Measurements from ENCODE around the gene PFDN6. TPM values are rescaled to one million over a fixed set of nuclear protein-coding genes. Genes with fewer than 3 reads are reported as not detected.

Gene PFDN6
- polyA plus RNA-seq, 4 donors = 83.9 to 183 (median 147) TPM

DNA sequence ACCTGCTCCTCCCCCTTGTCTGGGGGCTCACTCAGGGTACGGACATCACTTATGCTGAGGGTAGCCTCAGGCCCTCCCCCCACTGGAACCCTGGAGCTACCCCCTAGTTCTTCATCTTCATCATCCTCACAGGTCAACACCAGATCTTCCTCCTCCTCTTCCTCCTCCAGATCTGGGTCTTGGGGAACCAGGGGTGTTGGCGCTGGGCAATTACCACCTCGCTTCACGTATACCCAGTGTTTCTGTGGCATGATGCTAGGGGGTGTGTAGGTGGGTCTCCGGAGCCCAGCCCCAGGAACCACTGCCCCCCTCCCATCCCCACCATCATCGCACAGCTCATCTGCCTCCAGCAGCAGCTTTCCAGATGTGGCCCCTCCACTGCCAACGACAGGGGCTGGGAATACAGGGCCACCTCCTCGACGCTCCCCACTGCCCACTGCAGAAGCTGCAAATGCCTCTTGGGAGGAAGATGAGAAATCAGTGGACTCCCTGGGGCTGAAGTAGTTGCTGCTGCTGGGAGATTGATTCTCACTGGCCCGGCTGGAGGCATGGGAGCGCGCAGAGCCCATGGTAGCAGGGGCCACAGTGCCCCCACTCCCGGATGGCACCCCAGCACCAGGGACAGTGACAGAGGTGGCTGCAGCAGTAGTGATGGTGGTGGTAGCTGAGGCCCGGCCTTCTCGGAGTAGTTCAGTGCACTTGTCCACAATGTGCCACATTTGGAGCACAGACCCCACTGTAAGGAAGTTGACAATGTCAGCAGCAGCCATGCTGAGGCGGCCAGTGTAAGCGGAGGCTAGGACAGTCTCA lies 26.6 kb downstream of the PFDN6 start:
- Histone ChIP-seq H3K4me1 (ENCODE audit: control insufficient read depth in 3 of 3, insufficient read depth in 2 of 3, low read depth in 1 of 3, low read length in 2 of 3) (peaks cover 5 to 40% (median 6%) of the 10 kb centered on the region in 3 donors), H3K4me3 (ENCODE audit: low read depth in 1 of 3, low read length in 3 of 3) (no peak overlapping the region), H3K9me3 (ENCODE audit: control insufficient read depth in 2 of 2, insufficient read depth in 1 of 2, low read depth in 1 of 2, low read length in 1 of 2) (no peaks in the 10 kb centered on the region), H3K36me3 (ENCODE audit: control insufficient read depth in 3 of 3, insufficient read depth in 2 of 3, low read depth in 1 of 3, low read length in 3 of 3) (peaks cover 3 to 52% (median 10%) of the 10 kb centered on the region in 3 donors), H3K27me3 (ENCODE audit: control insufficient read depth in 3 of 3, insufficient read depth in 3 of 3, low read length in 3 of 3) (no peaks in the 10 kb centered on the region), H3K27ac (ENCODE audit: low read depth in 1 of 3, low read length in 2 of 3) (no peak overlapping the region)
- WGBS, 3 donors = 90 to 94% (median 92%) methylated on average over 16 to 17 of the region's 17 CpGs
- no peak for FAIRE-seq
- no peak for DNase-seq

DNA sequence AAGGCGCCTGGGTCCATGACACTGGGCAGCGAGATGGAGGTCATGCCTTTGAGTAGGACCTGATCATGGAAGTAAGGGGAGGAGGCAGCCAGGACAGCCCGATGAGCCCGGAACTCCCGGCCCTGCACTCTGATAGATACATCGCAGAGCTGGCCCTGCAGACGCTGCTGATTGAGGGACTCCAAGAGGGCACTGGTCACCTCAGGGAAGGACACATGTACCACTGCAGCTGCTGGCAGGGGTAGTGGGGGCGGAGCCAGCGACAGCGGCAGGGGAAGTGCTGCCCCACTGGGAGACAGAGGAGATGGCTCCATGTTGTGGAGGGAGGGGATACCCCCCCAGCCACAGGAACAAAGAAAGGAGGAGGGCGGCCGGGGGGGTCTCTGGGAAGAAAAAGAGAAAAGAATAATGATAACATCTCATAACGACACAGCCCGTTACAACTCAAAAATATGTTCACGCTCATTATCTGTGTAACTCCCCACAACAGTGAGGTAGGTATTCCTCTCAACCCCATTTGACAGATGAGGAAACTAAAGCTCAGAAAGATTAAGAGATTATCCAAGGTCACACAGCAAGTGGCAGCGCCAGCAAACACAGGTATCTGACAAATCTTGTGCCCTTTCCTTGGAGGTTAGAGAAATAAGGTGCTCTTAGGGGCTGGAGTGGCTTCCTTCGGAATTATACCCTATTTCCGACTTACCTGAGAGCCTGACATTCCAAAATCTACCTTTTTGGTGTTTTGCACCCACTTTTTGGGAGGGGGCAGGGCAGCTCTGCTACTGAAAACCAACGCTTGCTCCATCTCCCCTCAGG lies 27.4 kb downstream of the PFDN6 start:
- Histone ChIP-seq H3K27ac (ENCODE audit: low read depth in 1 of 3, low read length in 2 of 3) (peak overlapping the region in 1 of 3 donors; percentile 5), H3K27me3 (ENCODE audit: control insufficient read depth in 3 of 3, insufficient read depth in 3 of 3, low read length in 3 of 3) (no peaks in the 10 kb centered on the region), H3K4me3 (ENCODE audit: low read depth in 1 of 3, low read length in 3 of 3) (peak overlapping the region; percentile 6 to 52 (median 51)), H3K4me1 (ENCODE audit: control insufficient read depth in 3 of 3, insufficient read depth in 2 of 3, low read depth in 1 of 3, low read length in 2 of 3) (peaks cover 7 to 37% (median 9%) of the 10 kb centered on the region in 3 donors), H3K36me3 (ENCODE audit: control insufficient read depth in 3 of 3, insufficient read depth in 2 of 3, low read depth in 1 of 3, low read length in 3 of 3) (peaks cover 3 to 55% (median 9%) of the 10 kb centered on the region in 3 donors), H3K9me3 (ENCODE audit: control insufficient read depth in 2 of 2, insufficient read depth in 1 of 2, low read depth in 1 of 2, low read length in 1 of 2) (no peaks in the 10 kb centered on the region)
- FAIRE-seq (no peak), DNase-seq (no peak)
- 75 to 79% (median 75%) methylated on average over 19 of the region's 19 CpGs for WGBS, 3 donors

DNA sequence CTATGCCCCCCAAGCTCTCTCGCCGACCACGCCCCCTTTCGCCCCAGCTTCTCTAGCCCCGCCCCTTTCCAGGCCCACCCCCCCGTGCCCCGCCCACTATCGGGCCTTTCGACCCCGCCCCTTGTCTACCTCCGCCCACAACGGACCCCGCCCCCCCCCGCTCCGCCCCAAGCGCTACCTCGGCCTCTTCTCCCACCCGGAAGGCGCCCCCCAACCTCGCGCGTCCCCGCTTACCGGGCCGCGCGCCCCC lies 27.9 kb downstream of the PFDN6 start:
- WGBS, 3 donors = 1% methylated on average over 11 to 27 of the region's 27 CpGs
- DNase-seq (no peak), FAIRE-seq (no peak)
- Histone ChIP-seq H3K36me3 (ENCODE audit: control insufficient read depth in 3 of 3, insufficient read depth in 2 of 3, low read depth in 1 of 3, low read length in 3 of 3) (peaks cover 3 to 52% (median 9%) of the 10 kb centered on the region in 3 donors), H3K27me3 (ENCODE audit: control insufficient read depth in 3 of 3, insufficient read depth in 3 of 3, low read length in 3 of 3) (no peaks in the 10 kb centered on the region), H3K9me3 (ENCODE audit: control insufficient read depth in 2 of 2, insufficient read depth in 1 of 2, low read depth in 1 of 2, low read length in 1 of 2) (no peaks in the 10 kb centered on the region), H3K4me1 (ENCODE audit: control insufficient read depth in 3 of 3, insufficient read depth in 2 of 3, low read depth in 1 of 3, low read length in 2 of 3) (peaks cover 7 to 33% (median 8%) of the 10 kb centered on the region in 3 donors), H3K27ac (ENCODE audit: low read depth in 1 of 3, low read length in 2 of 3) (no peak overlapping the region), H3K4me3 (ENCODE audit: low read depth in 1 of 3, low read length in 3 of 3) (peak overlapping the region; percentile 51 to 52 (median 51))

DNA sequence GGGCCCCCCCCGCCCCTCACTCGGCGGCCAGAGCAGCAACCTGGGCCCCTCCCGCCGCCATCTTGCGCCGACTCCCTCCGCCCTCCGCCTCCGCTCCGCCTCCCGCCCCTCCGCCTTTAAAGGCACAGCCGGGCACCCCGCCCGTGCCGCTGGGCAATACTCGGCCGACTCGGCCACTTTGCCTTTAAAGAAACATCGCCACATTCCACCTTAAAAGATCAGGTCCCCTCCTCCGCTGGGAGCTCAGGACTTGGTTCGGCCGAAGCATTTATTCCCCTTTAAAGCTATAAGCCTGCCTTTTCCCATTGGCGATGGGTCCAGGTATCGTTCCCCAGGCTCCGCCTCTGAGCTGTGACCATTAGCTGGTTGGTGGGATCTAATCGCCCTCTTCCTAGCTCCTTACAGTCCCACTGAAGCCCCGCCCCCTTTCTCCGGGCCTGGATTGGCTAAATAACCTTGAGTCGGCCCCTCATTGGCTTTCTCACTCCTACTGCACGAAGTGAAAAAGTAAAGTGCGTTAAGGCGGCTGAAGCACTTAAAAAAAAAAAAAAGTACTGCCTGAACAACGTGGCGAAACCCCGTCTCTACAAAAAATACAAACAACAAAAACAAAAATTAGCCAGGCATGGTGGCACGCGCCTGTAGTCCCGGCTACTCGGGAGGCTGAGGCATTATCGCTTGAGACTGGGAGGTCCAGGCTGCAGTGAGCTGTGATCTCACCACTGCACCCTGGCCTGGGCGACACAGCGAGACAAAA lies 28.4 kb downstream of the PFDN6 start, which contains the start of gene ZBTB22:
Gene ZBTB22 (minus strand): TSS at position 76 of the 757 bp plus-strand sequence. CDS start 828 bp downstream, outside the sequence.
- Histone ChIP-seq H3K4me3 (ENCODE audit: low read depth in 1 of 3, low read length in 3 of 3) (peak within 1 kb of the TSS; percentile 51 to 52 (median 51)), H3K27ac (ENCODE audit: low read depth in 1 of 3, low read length in 2 of 3) (peak within 1 kb of the TSS; percentile 61 to 91 (median 91)), H3K27me3 (ENCODE audit: control insufficient read depth in 3 of 3, insufficient read depth in 3 of 3, low read length in 3 of 3) (no peaks in the 10 kb centered on the region), H3K4me1 (ENCODE audit: control insufficient read depth in 3 of 3, insufficient read depth in 2 of 3, low read depth in 1 of 3, low read length in 2 of 3) (peaks cover 7 to 31% (median 8%) of the 10 kb centered on the region in 3 donors), H3K9me3 (ENCODE audit: control insufficient read depth in 2 of 2, insufficient read depth in 1 of 2, low read depth in 1 of 2, low read length in 1 of 2) (no peaks in the 10 kb centered on the region), H3K36me3 (ENCODE audit: control insufficient read depth in 3 of 3, insufficient read depth in 2 of 3, low read depth in 1 of 3, low read length in 3 of 3) (peaks cover 3 to 49% (median 9%) of the 10 kb centered on the region in 3 donors)
- DNase-seq (peak; percentile 100), FAIRE-seq (no peak)
- WGBS, 3 donors = 1% methylated on average over 36 to 44 of the region's 44 CpGs

DNA sequence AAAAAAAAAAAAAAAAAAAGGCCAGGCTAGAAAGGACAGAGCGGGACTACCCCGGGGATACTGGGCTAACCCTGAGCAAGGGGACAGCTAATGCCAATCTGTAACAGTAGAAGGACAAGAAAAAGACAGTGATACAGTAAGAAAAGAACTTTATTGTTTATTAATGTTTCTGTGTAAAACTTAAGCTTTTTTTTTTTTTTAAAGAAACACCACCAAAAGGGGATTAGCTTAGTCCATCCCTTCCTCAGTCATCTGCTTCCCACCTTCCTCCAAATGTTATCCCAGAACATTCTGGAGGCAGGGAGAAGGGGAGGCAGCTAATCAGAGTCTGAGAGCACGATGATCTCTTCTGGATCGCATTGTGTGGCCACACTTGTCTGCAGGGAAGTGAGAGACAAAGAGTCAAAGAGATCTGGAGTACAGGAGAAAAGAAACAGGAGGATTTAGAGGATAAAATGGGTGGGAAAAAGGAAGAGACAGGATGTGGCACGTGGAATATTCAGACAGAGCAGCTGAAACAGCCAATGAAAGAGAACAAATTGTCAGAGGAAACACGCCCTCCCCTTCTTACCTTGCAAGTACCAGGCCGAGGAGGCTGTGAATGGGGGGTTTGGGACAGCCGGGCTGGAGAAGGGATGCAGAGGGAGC lies 29.1 kb downstream of the PFDN6 start:
- FAIRE-seq (no peak), DNase-seq (no peak)
- peaks cover 3 to 49% (median 9%) of the 10 kb centered on the region in 3 donors for H3K36me3 ChIP-seq (ENCODE audit: control insufficient read depth in 3 of 3, insufficient read depth in 2 of 3, low read depth in 1 of 3, low read length in 3 of 3)
- H3K27ac ChIP-seq (ENCODE audit: low read depth in 1 of 3, low read length in 2 of 3) = peak overlapping the region; percentile 45 to 91 (median 91)
- peaks cover 7 to 31% (median 8%) of the 10 kb centered on the region in 3 donors for H3K4me1 ChIP-seq (ENCODE audit: control insufficient read depth in 3 of 3, insufficient read depth in 2 of 3, low read depth in 1 of 3, low read length in 2 of 3)
- 55 to 65% (median 57%) methylated on average over 8 of the region's 8 CpGs for WGBS, 3 donors
- no peaks in the 10 kb centered on the region for H3K27me3 ChIP-seq (ENCODE audit: control insufficient read depth in 3 of 3, insufficient read depth in 3 of 3, low read length in 3 of 3)
- peak overlapping the region in 2 of 3 donors; percentile 51 to 52 for H3K4me3 ChIP-seq (ENCODE audit: low read depth in 1 of 3, low read length in 3 of 3)
- H3K9me3 ChIP-seq (ENCODE audit: control insufficient read depth in 2 of 2, insufficient read depth in 1 of 2, low read depth in 1 of 2, low read length in 1 of 2) = no peaks in the 10 kb centered on the region

DNA sequence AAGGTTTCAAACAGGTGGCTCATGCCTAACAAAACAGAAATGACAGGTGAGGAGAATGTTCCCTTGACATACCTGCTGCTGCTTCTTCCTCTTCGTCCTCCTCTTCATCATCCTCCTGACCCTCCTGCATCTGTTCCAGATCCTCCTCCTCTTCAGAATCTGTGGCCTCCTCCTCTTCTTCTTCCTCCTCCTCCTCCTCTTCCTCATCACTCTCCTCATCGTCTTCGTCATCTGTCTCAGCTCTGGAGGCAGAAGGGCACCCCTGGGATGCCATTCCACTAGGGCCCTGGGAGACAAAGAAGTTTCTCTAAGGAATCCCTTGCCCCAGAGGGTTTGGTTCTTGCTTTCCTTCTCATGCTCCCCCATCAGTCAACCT lies 30.5 kb downstream of the PFDN6 start:
- Histone ChIP-seq H3K27ac (ENCODE audit: low read depth in 1 of 3, low read length in 2 of 3) (no peak overlapping the region), H3K4me1 (ENCODE audit: control insufficient read depth in 3 of 3, insufficient read depth in 2 of 3, low read depth in 1 of 3, low read length in 2 of 3) (peaks cover 7 to 33% (median 8%) of the 10 kb centered on the region in 3 donors), H3K27me3 (ENCODE audit: control insufficient read depth in 3 of 3, insufficient read depth in 3 of 3, low read length in 3 of 3) (no peaks in the 10 kb centered on the region), H3K36me3 (ENCODE audit: control insufficient read depth in 3 of 3, insufficient read depth in 2 of 3, low read depth in 1 of 3, low read length in 3 of 3) (peaks cover 3 to 49% (median 9%) of the 10 kb centered on the region in 3 donors), H3K9me3 (ENCODE audit: control insufficient read depth in 2 of 2, insufficient read depth in 1 of 2, low read depth in 1 of 2, low read length in 1 of 2) (no peaks in the 10 kb centered on the region), H3K4me3 (ENCODE audit: low read depth in 1 of 3, low read length in 3 of 3) (no peak overlapping the region)
- WGBS, 3 donors = 85 to 96% (median 91%) methylated on average over 3 of the region's 3 CpGs
- FAIRE-seq (no peak), DNase-seq (no peak)

DNA sequence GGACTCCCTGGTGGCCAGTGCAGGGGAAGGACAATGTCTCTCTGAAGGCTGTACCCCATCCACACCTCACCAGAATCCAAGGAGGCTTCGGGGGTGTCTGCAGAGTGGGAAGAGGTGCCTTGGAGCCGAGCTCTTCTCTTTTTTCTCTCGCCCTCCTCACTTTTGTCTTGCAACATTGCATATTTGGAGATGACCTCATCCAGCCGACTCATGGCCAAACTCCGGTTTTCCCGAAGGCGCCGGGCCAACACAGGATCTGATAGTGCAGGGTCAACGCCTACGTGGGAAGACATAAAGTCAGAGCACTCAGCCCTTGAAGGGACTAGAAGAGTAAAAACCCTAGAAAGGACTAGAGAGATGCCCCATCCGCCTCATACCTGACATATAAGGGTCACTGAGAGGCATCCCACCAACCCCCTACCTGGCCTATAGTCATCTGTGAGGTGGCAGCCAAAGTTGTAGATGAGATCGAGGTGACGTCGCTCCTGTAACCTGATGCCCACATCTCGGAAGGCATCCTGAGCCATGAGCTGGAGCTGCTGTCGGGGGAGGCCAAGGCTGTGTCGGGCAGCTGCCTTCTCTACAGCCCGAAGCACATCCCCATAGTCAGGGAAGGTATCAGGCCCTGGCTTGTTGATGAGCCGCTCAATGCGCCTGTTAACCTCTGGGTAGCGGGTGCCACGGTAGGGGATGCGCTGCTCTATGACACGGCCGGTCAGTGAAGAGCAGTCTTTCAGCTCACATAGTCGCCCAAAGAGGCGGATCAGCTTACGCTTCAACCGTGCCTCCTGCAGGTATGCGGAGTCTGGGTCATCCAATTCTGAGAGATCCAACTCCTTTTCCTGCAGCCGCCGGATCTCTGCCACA lies 31.1 kb downstream of the PFDN6 start:
- WGBS, 3 donors = 81 to 85% (median 82%) methylated on average over 32 of the region's 32 CpGs
- H3K27me3 ChIP-seq (ENCODE audit: control insufficient read depth in 3 of 3, insufficient read depth in 3 of 3, low read length in 3 of 3) = no peaks in the 10 kb centered on the region
- H3K4me3 ChIP-seq (ENCODE audit: low read depth in 1 of 3, low read length in 3 of 3) = no peak overlapping the region
- FAIRE-seq (no peak), DNase-seq (no peak)
- H3K27ac ChIP-seq (ENCODE audit: low read depth in 1 of 3, low read length in 2 of 3) = no peak overlapping the region
- peaks cover 3 to 44% (median 9%) of the 10 kb centered on the region in 3 donors for H3K36me3 ChIP-seq (ENCODE audit: control insufficient read depth in 3 of 3, insufficient read depth in 2 of 3, low read depth in 1 of 3, low read length in 3 of 3)
- H3K9me3 ChIP-seq (ENCODE audit: control insufficient read depth in 2 of 2, insufficient read depth in 1 of 2, low read depth in 1 of 2, low read length in 1 of 2) = no peaks in the 10 kb centered on the region
- peaks cover 3 to 27% (median 8%) of the 10 kb centered on the region in 3 donors for H3K4me1 ChIP-seq (ENCODE audit: control insufficient read depth in 3 of 3, insufficient read depth in 2 of 3, low read depth in 1 of 3, low read length in 2 of 3)

Measured in small intestine (tissue), 7 donors.